ENCODE measurements around the gene ADGRF4. TPM values are rescaled to one million over a fixed set of nuclear protein-coding genes. Genes with fewer than 3 reads are reported as not detected.

Gene ADGRF4
- not detected in 2 replicates for total RNA-seq

GRCh38 chr6:47698342-47698787 is at the start of gene ADGRF4:
ADGRF4 (plus strand) TSS chr6:47698580; CDS start chr6:47707246, 8,666 bp downstream.
- DNase-seq (ENCODE audit: low read depth in 2 of 2): no peak

GRCh38 chr6:47650553-47651432 is 47.6 kb upstream of the ADGRF4 start:
- no peak for DNase-seq (ENCODE audit: low read depth in 2 of 2)

GRCh38 chr6:47651505-47651944 is 46.9 kb upstream of the ADGRF4 start:
- peak; percentile 76 to 83 for DNase-seq (ENCODE audit: low read depth in 2 of 2)

GRCh38 chr6:47653706-47654105 is 44.7 kb upstream of the ADGRF4 start:
- no peak for DNase-seq (ENCODE audit: low read depth in 2 of 2)

- DNase-seq (ENCODE audit: low read depth in 2 of 2): no peak
Measured at GRCh38 chr6:47654255-47654654, 44.1 kb upstream of the ADGRF4 start.

- peak in 1 of 2 donors; percentile 37 for DNase-seq (ENCODE audit: low read depth in 2 of 2)
Measured at GRCh38 chr6:47655719-47656595, 42.4 kb upstream of the ADGRF4 start.

GRCh38 chr6:47661960-47662359 is 36.4 kb upstream of the ADGRF4 start:
- DNase-seq (ENCODE audit: low read depth in 2 of 2): no peak

- DNase-seq (ENCODE audit: low read depth in 2 of 2): no peak
Measured at GRCh38 chr6:47663462-47664216, 34.7 kb upstream of the ADGRF4 start.

GRCh38 chr6:47665112-47665511 is 33.3 kb upstream of the ADGRF4 start:
- DNase-seq (ENCODE audit: low read depth in 2 of 2): no peak

GRCh38 chr6:47669684-47670513 is 28.5 kb upstream of the ADGRF4 start:
- no peak for DNase-seq (ENCODE audit: low read depth in 2 of 2)

GRCh38 chr6:47670851-47671250 is 27.5 kb upstream of the ADGRF4 start:
- no peak for DNase-seq (ENCODE audit: low read depth in 2 of 2)

GRCh38 chr6:47671777-47672176 is 26.6 kb upstream of the ADGRF4 start:
- no peak for DNase-seq (ENCODE audit: low read depth in 2 of 2)

- no peak for DNase-seq (ENCODE audit: low read depth in 2 of 2)
Measured at GRCh38 chr6:47672816-47673215, 25.6 kb upstream of the ADGRF4 start.

GRCh38 chr6:47674673-47675072 is 23.7 kb upstream of the ADGRF4 start:
- DNase-seq (ENCODE audit: low read depth in 2 of 2): no peak

- DNase-seq (ENCODE audit: low read depth in 2 of 2): no peak
Measured at GRCh38 chr6:47677381-47678100, 20.8 kb upstream of the ADGRF4 start.

GRCh38 chr6:47678739-47679138 is 19.6 kb upstream of the ADGRF4 start:
- DNase-seq (ENCODE audit: low read depth in 2 of 2): no peak

GRCh38 chr6:47679322-47679906 is 19.0 kb upstream of the ADGRF4 start:
- no peak for DNase-seq (ENCODE audit: low read depth in 2 of 2)

- no peak for DNase-seq (ENCODE audit: low read depth in 2 of 2)
Measured at GRCh38 chr6:47680051-47680450, 18.3 kb upstream of the ADGRF4 start.

GRCh38 chr6:47680724-47681123 is 17.7 kb upstream of the ADGRF4 start:
- no peak for DNase-seq (ENCODE audit: low read depth in 2 of 2)

Measured in dermis microvascular lymphatic vessel endothelial cell (primary cell).